Femur (tissue), 1 donor: ENCODE data around the gene TRAF2.
"Not testable (repeated sequence)": the region's sequence is repeated elsewhere in the genome, so short reads cannot be mapped to it uniquely, and the experiment has no call there.

Experiments used
- DNase-seq: peaks from one replicate; pipeline ENCODE4 v3.0.0-alpha.2; 2017

The TRAF2 gene

DNA sequence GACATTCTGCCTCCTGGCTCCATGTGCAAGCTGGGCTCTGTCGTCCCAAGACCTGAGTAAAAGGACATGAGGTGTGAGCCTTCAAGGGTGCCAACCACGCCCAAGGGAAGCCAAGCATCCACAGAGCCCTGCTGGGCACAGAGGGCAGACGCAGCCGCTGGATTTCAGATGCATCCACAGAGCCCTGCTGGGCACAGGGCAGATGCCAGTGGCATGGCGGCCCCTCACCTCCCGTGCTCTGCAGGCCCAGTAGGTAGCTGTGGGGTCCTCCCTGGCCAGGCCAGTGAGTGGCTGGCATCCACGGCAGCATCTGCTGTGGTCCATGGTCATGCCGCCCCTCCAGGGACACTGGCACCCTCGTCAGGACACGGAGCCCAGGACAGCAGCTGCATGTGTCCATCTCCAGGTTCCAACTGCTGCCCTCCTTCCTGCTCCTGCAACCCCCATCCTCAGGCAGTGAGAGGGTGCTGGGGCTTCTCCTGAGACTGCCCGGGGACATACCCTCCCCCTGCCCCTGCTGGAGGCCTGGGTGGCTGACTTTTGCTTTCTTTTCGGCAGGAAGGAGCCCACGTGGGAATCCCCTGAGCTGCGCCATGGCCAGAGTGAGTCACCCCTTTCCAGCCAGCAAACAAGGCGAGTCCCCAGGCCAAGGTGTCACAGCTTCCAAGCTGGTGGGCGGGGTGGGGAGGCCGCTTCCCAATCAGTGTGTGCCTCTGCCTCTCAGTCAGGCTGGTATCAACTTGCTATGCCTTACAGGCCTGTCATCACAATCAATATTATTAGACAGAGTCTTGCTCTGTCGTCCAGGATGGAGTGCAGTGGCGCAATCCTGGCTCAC is 4.0 kb upstream of the TRAF2 start:
- no peak for DNase-seq

DNA sequence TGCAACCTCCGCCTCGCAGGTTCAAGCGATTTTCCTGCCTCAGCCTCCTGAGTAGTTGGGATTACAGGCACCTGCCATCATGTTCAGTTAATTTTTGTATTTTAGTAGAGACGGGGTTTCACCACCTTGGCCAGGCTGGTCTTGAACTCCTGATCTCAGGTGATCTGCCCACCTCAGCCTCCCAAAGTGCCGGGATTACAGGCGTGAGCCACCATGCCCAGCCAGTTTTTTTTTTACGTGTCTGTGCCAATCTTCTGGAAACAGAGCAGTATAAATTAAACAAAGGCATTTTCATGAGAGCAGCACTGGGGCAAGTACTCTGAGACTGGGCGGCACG is 3.4 kb upstream of the TRAF2 start:
- DNase-seq = not testable (repeated sequence)

DNA sequence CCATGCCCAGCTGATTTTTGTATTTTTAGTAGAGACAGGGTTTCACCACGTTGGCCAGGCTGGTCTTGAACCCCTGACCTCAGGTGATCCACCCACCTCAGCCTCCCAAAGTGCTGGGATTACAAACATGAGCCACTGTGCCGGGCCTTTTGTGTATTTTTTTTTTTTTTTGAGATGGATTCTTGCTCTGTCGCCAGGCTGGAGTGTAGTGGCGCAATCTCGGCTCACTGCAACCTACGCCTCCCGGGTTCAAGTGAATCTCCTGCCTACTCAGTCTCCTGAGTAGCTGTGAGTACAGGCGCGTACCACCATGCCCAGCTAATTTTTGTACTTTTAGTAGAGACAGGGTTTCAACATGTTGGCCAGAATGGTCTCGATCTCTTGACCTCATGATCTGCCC is 2.6 kb upstream of the TRAF2 start:
- not testable (repeated sequence) for DNase-seq

DNA sequence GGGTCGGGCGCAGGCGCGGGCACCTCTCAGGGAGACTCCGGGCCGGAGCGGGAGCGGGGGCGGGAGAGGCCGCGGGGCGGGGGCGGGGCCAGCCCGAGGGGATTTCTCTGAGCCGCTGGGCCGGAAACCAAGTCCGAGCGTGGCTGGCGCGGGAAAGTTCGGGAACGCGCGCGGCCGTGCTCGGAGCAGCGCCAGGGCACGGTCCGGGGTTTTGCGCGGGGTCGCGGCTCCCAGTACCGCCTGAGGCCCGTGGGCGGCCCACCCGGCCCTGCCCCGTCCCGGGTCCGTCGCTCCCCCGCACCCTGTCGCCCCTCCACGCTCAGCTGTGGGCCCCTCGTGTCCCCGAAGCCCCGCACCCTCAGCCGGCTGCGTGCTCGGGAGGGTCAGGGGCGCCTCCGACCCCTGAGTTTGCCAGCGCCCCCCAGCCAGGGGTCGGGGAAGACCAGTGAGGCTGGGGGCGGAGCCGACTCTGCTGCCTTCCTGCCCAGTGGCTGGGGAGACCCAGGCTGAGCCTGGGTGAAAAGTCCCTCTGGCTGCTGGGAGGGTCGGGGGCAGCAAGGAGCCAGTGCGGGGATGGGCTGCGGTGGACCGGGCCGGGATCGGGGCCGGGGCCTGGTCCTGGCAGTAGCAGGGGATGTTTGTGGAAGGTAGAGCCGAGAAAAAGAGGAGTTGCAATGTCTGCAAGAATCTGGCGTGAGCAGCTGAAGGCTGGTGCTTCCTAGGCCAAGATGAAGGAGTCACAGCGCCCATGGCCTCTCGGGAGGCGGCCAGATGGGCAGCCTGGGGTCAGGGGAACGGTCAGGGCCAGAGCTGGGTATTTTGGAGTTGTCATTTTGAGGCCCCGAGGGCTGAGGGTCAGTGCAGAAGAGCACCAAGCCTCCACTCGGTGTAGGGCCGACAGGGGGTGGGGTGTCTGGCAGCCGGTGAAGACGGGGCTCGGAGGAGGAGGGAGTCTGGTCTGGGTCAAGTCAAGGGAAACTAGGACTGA is 588 bp downstream of the TRAF2 start:
- DNase-seq = peak; percentile 37

DNA sequence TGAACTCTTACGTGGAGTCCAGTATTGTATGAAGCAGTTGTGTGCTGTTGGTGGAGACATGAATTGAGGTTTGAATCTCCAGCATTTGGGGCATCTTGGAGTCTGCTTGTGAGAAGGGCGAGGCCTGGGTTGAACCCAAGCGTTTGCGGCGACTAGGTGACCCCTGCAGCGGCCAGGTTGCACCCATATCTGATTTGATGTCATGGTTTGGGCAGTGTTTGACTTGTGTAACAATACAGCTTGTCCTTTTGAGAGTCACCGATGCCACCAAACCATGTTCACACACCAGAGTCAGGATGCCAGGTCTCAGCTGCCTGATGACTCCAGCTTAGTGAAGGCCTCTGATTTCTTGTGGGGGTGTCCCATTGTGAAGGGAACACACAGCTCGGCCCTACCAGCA is 2.1 kb downstream of the TRAF2 start:
- DNase-seq = no peak

DNA sequence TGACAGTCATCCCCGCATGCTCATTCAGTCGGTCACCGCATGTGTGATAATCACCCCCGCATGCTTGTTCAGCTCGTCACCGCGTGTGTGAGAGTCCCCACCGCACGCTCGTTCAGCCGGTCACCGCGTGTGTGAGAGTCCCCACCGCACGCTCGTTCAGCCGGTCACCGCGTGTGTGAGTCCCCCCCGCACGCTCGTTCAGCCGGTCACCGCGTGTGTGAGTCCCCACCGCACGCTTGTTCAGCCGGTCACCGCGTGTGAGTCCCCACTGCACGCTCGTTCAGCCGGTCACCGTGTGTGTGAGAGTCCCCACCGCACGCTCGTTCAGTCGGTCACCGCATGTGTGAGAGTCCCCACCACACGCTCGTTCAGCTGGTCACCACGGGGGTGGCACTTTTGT is 3.5 kb downstream of the TRAF2 start:
- DNase-seq = no peak

DNA sequence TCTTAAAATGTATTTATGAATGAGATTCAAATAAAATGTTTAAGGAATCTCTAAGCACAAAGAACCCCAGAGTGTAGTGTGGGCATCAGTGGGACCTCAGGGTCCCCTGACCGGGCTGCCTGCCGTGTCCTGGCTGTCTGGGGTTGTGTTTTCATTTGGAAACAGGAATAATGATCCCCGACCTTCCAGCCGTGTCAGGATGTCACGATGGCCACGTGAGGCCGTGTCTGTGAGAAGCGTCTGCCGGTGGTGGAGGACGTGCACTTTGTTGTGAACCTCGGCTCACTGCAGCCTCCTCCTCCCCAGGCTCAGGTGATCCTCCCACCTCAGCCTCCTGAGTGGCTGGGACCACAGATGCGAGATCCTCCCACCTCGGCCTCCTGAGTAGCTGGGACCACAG is 4.3 kb downstream of the TRAF2 start:
- DNase-seq = no peak

DNA sequence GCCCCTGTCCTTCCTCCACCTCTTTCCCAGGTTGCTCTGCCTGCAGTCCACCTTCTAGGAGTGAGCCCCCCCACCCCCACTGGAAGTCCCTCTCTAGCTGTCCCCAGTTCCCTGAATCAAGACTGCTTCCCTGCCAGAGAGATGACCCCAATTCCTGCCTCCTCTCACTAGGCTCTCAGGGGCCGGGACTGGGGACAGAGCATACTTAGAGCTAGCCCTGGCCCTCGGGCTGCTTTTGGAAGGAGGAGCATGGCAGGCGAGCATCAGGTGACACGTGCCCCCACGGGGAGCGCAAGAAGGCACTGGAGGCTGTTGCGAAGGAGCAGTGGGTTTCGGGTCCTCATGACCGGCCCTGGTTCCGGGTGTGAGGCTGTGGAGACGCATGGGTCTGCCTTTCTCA is 9.7 kb downstream of the TRAF2 start:
- no peak for DNase-seq

DNA sequence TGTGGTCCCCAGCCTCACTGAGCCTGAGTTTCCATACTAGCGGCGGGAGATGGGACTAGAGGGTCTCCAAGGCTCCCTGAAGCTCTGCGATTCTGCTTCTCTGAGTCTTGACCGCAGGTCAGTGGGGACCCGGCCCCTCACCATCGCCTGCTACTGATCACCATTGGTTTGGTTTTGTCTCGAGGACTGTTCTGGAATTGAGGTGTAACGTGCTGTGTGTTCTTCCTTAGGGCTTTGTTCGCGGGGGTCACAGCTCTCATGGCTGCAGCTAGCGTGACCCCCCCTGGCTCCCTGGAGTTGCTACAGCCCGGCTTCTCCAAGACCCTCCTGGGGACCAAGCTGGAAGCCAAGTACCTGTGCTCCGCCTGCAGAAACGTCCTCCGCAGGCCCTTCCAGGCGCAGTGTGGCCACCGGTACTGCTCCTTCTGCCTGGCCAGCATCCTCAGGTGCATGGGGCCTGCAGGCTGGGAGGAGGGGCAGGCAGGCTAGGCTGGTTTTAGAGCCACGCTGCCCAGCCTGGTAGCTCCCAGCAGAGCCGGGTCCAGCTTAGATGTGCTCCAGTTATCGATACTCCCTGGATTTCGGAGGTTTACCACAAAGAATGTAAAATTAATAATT is 12.3 kb downstream of the TRAF2 start:
- DNase-seq = no peak

DNA sequence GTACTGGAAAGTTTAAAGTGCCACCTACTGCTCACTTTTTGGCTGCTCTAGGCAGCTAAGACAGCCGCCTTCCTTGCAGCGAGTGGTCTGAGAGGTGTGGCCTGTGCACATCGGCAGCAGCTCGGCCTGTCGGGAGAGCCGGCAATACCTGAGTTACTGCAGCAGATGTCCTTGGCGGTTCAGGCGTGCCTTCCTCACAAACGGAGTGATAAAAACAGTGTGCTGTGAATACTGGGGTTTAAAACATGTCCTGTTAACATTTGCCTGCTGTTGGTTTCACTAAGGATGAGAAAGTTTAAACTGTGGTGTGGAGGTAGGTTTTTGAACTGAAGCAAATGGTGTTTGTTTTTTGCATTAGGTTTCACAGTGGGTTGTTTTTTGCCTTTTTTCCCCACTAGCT is 12.9 kb downstream of the TRAF2 start:
- no peak for DNase-seq

DNA sequence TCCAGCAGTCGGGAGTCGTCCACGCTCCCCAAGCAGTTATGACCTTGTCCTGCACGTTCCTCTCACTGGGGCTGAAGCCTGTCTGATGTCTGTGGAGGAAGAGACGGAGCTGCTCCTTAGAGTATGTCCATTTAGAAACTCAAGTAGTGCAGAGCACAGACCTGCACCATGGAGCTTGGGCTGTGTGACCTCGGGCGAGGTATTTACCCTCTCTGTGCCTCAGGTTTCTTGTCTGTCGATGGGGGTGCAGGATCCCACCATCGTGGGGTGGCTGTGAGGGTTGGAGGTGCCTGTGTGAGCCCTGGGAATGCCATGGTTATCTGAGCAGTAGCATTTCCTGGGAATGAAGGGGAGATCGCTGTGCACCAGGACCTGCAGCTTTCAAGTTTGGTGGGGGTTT is 14.2 kb downstream of the TRAF2 start:
- DNase-seq = no peak

DNA sequence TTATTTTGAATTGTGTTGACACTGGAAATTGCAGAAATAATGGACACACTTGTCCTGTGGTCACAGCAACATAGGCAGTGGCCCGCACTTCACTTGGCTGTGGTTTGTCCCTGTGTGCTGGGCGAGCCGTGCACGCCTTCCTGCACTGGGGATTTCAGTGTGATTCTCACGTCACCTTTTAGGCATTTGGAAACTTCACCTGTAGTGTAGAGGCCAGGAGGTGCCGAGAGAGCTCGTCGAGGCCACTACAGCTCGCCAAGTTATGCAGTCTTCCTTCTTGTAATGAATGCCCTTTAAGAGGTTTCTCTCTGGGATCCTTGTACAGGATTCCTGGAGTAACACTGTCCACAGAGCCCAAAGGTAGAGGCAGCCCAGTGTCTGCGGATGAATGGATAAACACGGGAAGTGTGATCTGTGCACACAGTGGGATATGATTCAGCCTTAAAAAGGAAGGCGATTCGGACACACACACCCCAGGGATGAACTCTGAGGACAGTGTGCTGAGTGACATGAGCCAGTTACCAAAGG is 14.7 kb downstream of the TRAF2 start:
- no peak for DNase-seq

DNA sequence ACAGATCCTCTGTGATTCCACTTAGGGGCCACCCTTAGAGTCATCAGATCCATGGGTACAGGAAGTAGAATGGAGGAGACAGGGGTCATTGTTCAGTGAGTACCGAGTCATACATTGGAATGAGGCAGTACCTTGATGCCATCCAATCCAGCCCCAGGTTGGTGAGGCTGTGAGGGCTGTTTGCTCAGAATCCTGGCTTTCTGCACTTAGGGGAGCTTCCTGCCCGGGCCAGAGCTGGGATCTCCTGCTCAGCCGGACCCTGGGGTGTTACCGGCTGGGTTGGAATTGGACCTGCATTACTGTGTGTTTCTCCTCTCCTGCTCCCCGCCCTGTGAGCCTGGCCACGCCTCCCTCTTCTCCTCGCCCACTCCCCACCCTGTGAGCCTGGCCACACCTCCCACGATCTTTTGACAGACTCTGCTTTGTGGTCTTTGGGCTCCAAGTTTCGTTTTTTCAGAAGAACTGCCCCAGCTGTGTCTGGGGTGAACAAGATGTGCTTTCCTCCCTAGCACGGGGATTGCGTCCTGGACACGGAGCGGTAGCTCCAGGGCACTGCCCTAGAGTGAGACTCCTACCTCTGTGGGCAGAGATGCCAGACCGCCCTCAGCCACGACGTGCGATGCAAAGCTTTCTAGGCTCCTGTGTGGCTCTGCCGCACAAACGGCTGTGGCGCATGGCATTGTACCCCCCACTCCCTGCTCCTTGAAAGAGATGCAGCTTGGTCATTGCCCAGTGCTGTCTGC is 15.4 kb downstream of the TRAF2 start:
- no peak for DNase-seq

DNA sequence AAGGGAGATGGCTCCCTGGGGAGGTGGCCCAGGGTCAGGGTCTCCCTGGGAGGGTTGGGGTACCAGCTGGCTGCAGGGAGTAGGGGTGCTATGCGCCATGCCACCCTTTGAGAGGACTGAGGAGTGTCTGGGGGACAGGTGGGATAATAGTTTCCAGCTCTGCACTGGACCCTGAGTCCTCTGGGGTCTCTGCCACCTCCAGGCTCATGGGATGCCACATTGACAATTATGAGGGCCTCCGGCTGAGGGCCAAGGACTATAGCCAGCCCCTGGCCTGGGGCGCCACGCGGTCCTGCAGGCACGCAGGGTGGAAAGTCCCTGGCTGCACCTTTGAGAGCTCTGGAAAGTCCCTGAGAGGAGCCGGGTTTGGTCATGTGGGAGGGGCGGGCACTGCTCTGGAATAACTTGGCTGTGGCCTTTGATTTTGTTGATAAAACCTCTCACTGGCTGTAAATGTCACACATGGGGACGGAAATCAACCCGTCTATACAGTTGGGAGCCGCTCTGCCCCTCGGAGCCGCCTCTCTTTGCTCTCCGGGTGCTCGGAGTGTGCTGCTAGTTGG is 16.0 kb downstream of the TRAF2 start:
- peak; percentile 44 for DNase-seq

DNA sequence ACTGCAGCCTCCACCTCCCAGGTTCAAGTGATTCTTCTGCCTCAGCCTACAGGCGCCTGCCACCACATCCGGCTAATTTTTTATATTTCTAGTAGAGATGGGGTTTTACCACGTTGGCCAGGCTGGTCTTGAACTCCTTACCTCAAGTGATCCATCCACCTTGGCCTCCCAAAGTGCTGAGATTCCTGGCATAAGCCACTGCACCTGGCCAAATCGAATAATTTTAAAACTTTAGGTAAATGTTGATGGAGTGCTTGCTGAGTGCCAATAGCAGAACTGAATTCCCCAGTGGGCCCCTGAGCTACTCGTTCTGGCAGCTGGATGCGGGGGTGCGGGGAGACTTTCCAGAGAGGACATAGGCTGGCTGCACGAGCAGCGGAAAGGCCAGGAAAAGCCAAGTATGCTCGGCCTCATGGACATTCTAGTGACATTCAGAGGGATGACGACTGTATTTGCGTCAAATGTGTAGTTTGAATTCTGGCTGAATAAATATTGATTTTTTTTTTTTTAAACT is 16.8 kb downstream of the TRAF2 start:
- DNase-seq = no peak

DNA sequence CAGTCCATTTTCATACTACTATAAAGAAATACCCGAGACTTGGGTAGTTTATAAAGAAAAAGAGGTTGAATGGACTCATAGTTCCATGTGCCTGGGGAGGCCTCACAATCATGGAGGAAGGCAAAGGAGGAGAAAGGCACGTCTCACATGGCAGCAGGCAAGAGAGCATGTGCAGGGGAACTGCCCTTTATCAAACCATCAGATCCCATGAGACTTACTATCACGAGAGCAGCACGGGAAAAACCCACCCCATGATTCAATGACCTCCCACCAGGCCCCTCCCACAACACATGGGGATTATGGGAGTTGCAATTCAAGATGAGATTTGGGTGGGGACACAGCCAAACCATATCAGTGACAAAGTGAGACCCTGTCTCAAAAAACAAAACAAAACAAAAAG is 19.9 kb downstream of the TRAF2 start:
- DNase-seq = no peak

DNA sequence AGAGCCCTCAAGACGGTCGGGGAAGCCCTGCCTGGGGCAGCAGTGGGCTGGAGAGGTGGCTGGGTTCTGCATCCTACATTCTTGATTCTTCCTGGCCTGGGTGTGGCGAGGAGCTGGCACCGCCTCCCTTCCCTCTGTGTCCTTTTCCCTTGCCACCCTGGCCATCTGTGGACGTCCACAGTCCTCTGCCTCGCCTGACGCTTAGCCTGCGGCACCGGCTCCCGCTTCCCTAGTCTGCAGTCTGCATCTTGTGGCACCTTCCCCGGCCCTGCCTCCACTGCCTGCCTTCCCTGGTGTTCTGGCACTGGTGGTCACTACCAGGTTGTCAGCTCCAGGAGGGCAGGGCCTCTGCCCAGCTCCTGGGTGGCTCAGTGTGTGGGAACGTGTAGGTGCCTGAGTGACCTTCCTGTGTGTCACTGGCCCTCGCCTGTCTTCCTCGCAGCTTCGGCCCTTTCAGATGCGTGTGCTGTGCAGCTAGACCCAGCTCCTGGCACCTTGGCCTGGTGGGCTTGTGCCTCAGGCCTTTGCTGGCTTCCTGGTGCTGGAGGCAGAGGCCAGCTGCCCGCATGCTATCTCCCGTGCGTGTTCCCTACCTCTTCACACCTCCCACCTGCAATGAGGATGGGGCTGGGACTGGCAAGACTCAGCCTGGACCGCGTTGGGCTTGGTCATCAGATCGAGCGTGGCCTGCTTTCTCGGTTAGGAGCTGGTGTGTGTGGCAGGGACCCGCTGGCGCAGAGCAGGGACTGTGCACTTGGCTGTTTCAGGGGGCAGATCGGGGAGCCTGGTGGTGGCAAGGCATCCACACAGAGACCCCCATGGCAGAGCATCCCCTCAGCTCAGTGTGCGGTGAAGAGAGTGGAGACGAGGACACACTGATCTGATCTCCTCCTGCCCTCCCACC is 20.9 kb downstream of the TRAF2 start:
- DNase-seq = no peak

DNA sequence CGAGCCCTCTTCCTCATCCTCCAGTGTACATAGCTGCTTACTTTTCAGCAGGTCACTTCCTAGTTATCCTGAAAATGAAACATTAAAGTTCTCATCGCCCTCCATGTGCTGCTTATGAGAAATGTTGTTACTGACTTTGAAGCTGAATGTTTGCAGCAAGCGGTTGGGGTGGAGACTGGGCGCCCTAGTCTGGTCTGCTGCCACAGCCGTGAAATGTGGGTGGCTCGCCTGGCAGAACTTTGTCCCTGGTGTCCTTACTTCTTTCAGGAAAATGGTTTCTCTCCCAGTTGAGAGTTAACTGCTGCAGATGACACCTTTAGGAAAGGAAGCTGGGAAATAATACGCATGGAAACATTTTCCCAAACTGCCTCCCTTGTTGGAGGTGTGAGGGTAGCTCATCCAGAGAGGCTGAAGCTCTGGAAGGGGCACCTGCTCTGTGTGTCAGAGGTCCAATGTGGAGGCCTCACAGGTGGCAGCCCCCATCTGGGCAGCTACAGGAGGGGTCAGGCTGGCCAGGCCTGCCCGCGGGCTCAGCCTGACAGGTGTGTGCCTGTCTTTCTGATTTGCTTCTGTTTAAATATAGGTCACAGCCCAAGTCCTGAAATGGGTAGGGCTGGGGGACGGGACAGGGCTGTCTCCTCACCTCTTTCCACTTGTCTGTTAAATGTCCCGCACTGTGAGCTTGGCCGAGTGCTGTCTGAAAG is 24.0 kb downstream of the TRAF2 start:
- DNase-seq = no peak

DNA sequence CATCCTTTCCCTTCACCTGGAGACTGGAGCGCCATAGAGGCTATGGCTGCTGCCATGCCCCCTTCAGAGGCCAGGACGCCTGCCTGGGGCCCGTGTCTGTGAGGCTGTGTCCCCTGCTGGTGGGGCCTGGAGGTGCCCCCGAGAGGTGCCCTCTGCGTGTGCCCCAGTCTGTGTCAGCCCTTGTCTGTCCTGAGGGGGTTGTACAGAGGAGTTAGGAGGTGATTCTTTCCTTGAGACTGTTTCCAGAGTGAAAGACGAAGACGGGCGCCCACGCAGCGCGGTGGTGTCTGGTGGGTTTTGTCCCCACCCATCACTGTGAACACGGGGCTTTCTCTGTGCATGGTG is 24.6 kb downstream of the TRAF2 start:
- DNase-seq = no peak

DNA sequence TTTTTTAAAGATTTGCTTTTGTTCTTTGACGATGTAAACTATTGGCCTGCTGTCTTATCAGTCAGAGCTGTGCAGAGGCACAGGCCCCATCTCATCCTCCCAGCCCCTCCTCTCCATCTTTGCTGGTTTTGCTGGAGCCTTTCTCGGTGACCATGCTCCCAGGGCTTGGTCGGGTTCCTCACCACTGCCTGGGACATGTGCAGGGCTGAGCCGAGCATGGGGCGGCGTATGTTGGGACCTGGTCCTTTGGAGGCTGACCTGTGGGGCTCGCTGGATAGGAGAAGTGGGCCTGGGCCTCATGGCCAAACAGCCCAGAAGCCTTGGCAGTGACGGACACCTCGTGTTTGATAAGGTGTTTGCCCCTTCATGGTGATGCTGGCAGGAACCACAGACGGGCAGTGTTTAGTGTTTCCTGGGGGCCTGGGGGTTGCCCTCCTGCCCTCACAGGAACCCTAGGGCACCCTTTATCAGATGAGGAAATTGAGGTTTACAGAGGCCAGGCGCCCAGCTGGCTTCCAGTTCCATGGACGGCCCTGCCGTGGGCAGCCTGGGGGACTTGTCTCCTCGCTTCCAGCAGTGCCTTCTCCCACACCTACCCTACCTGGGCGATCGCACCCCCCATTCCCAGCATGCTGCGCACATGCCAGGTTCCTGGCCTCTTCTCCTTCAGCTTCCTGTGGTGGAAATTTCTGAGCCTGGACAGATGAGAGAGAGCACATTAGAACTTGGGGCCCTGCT is 27.6 kb downstream of the TRAF2 start:
- no peak for DNase-seq
